Astrocyte (in vitro differentiated cells and primary cell): ENCODE data around the gene RALB. TPM values are rescaled to one million over a fixed set of nuclear protein-coding genes. Genes with fewer than 3 reads are reported as not detected.

ENCODE experiments used
- DNase-seq: peaks from one replicate; pipeline ENCODE4 v3.0.0-alpha.2; 2010; ENCODE audit warnings: low read depth
- FAIRE-seq: peaks from 2 replicates; lab custom pipeline; 2011; peaks lifted over from hg19 to GRCh38; lab: Jason Lieb, UNC
- H2AFZ ChIP-seq: 2 replicates; pipeline ENCODE4 v1.6.0; 2012; ENCODE audit warnings: low read depth, low read length, inconsistent platforms
- H3K27ac ChIP-seq: 2 replicates; pipeline ENCODE4 v1.5.1; 2011; ENCODE audit warnings: low read depth, low read length, inconsistent platforms
- H3K27me3 ChIP-seq: 2 replicates; pipeline ENCODE4 v1.6.0; 2011; ENCODE audit warnings: low read length, inconsistent platforms; ENCODE audit not compliant: insufficient read depth
- H3K36me3 ChIP-seq: 2 replicates; pipeline ENCODE4 v1.5.1; 2011; ENCODE audit warnings: low read length, inconsistent platforms; ENCODE audit not compliant: insufficient read depth
- H3K4me1 ChIP-seq: 2 replicates; pipeline ENCODE4 v1.5.1; 2011; ENCODE audit warnings: low read length, inconsistent platforms; ENCODE audit not compliant: insufficient read depth
- H3K4me2 ChIP-seq: 2 replicates; pipeline ENCODE4 v1.6.0; 2012; ENCODE audit warnings: low read length, inconsistent platforms
- H3K4me3 ChIP-seq: 2 replicates; pipeline ENCODE4 v1.5.1; 2011; ENCODE audit warnings: low read depth, mild to moderate bottlenecking, low read length, inconsistent platforms; ENCODE audit not compliant: insufficient read depth
- H3K79me2 ChIP-seq: 2 replicates; pipeline ENCODE4 v1.6.0; 2012; ENCODE audit warnings: mild to moderate bottlenecking, low read length, inconsistent platforms; ENCODE audit not compliant: insufficient read depth
- H3K9ac ChIP-seq: 2 replicates; pipeline ENCODE4 v1.6.0; 2012; ENCODE audit warnings: mild to moderate bottlenecking, low read length, inconsistent platforms
- H3K9me3 ChIP-seq: 2 replicates; pipeline ENCODE4 v1.5.1; 2012; ENCODE audit warnings: low read depth, mild to moderate bottlenecking, low read length, inconsistent platforms; ENCODE audit not compliant: insufficient read depth
- H4K20me1 ChIP-seq: 2 replicates; pipeline ENCODE4 v1.6.0; 2012; ENCODE audit warnings: low read length, inconsistent platforms; ENCODE audit not compliant: insufficient read depth
- H3K27ac Mint-ChIP-seq: one replicate; pipeline ENCODE4 v1.8.0; 2021; ENCODE audit warnings: mild to moderate bottlenecking, mixed read lengths; ENCODE audit not compliant: unreplicated experiment
- H3K27me3 Mint-ChIP-seq: one replicate; pipeline ENCODE4 v1.8.0; 2021; ENCODE audit warnings: low read depth, mixed read lengths; ENCODE audit not compliant: unreplicated experiment
- H3K36me3 Mint-ChIP-seq: one replicate; pipeline ENCODE4 v1.8.0; 2021; ENCODE audit warnings: low read depth, mixed read lengths; ENCODE audit not compliant: unreplicated experiment
- H3K4me1 Mint-ChIP-seq: one replicate; pipeline ENCODE4 v1.8.0; 2021; ENCODE audit warnings: low read depth, mixed read lengths; ENCODE audit not compliant: unreplicated experiment
- H3K4me3 Mint-ChIP-seq: one replicate; pipeline ENCODE4 v1.8.0; 2021; ENCODE audit warnings: mild to moderate bottlenecking, moderate library complexity, mixed read lengths; ENCODE audit not compliant: unreplicated experiment
- H3K9me3 Mint-ChIP-seq: one replicate; pipeline ENCODE4 v1.8.0; 2021; ENCODE audit warnings: mild to moderate bottlenecking, mixed read lengths; ENCODE audit not compliant: unreplicated experiment
- EZH2 ChIP-seq: IDR thresholded peaks from 2 replicates; pipeline ENCODE4 v1.6.1; 2012; ENCODE audit warnings: mild to moderate bottlenecking, low read length, inconsistent platforms; ENCODE audit not compliant: insufficient read depth
- total RNA-seq: library from RNA; stranded (reverse); gene quantifications from 2 replicates; pipeline ENCODE4 v1.2.1, GENCODE V29; 2021
- TF ChIP-seq, protein P1 (sequence below): IDR thresholded peaks from 2 replicates; pipeline ENCODE4 v1.5.1; 2011; ENCODE audit warnings: low read depth, mild to moderate bottlenecking, inconsistent platforms, low read length, moderate library complexity; ENCODE audit not compliant: insufficient read depth

Gene RALB
- total RNA-seq, 1 donor from 2014 or later = 44.5 TPM

DNA sequence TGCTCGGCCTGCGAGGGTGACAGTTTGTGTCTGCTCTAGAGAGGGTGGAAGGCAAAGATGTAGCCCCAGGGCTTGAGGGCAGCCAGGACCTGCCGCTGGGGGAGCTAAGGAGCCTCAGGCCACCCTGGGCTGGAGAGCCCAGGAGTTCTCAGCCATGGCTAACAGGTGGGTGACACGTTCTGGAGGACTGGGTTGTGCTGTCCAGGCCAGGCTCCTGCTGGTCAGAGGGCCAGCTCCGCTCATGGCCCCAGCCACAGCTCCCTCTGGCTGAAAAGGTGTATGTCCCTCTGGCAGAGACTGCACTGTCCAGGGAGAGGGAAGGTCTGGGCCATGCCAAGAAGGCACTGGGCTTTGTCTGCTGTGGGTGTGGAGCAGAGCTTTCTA lies 48.6 kb upstream of the RALB start:
- FAIRE-seq = no peak
- Histone ChIP-seq H3K4me3 (no peak overlapping the region), H3K9ac (no peak overlapping the region), H3K36me3 (no peaks in the 10 kb centered on the region), H2AFZ (no peak overlapping the region), H3K9me3 (no peaks in the 10 kb centered on the region), H3K27me3 (no peaks in the 10 kb centered on the region), H3K79me2 (no peaks in the 10 kb centered on the region), H3K27ac (no peak overlapping the region), H3K4me1 (no peaks in the 10 kb centered on the region), H4K20me1 (no peaks in the 10 kb centered on the region), H3K4me2 (no peak overlapping the region)
- no peaks in the 10 kb centered on the region for H3K9me3 Mint-ChIP-seq
- H3K36me3 Mint-ChIP-seq = no peaks in the 10 kb centered on the region
- peaks cover 24% of the 10 kb centered on the region for H3K27me3 Mint-ChIP-seq
- H3K4me1 Mint-ChIP-seq = no peaks in the 10 kb centered on the region
- no peak overlapping the region for H3K4me3 Mint-ChIP-seq
- DNase-seq = no peak
- TF ChIP-seq EZH2 = no peak
- TF ChIP-seq, protein P1, sequence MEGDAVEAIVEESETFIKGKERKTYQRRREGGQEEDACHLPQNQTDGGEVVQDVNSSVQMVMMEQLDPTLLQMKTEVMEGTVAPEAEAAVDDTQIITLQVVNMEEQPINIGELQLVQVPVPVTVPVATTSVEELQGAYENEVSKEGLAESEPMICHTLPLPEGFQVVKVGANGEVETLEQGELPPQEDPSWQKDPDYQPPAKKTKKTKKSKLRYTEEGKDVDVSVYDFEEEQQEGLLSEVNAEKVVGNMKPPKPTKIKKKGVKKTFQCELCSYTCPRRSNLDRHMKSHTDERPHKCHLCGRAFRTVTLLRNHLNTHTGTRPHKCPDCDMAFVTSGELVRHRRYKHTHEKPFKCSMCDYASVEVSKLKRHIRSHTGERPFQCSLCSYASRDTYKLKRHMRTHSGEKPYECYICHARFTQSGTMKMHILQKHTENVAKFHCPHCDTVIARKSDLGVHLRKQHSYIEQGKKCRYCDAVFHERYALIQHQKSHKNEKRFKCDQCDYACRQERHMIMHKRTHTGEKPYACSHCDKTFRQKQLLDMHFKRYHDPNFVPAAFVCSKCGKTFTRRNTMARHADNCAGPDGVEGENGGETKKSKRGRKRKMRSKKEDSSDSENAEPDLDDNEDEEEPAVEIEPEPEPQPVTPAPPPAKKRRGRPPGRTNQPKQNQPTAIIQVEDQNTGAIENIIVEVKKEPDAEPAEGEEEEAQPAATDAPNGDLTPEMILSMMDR = no peak
- no peak overlapping the region for H3K27ac Mint-ChIP-seq

DNA sequence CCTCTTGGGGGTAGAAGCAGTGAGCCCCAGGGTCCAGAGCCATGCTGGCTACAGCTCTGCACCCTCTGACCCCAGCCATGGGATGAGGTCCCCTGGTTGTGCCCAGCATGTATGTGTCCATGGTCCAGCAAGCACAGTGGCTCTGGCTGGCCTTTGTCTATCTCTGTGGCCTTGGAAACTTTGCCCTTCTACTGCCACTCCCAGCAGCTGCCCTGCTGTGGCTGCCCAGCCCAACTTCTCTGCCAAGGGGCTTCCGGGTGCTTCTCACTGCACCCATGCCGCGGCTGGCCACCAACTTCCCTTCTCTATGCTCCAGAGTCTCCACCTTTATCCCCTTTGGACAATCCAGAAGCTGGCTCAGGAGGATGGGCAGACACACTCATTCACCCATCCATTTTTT lies 48.2 kb upstream of the RALB start:
- H3K9me3 ChIP-seq = no peaks in the 10 kb centered on the region
- H3K36me3 ChIP-seq = no peaks in the 10 kb centered on the region
- H3K4me2 ChIP-seq = no peak overlapping the region
- no peaks in the 10 kb centered on the region for H4K20me1 ChIP-seq
- no peak overlapping the region for H3K27ac ChIP-seq
- H3K79me2 ChIP-seq = no peaks in the 10 kb centered on the region
- no peaks in the 10 kb centered on the region for H3K4me1 ChIP-seq
- Mint-ChIP-seq H3K4me3 (no peak overlapping the region), H3K9me3 (no peaks in the 10 kb centered on the region), H3K36me3 (no peaks in the 10 kb centered on the region), H3K27me3 (peaks cover 24% of the 10 kb centered on the region), H3K27ac (no peak overlapping the region), H3K4me1 (no peaks in the 10 kb centered on the region)
- no peak overlapping the region for H2AFZ ChIP-seq
- FAIRE-seq = no peak
- H3K27me3 ChIP-seq = no peaks in the 10 kb centered on the region
- TF ChIP-seq, protein P1 = no peak
- no peak for TF ChIP-seq EZH2
- no peak for DNase-seq
- no peak overlapping the region for H3K9ac ChIP-seq
- no peak overlapping the region for H3K4me3 ChIP-seq

DNA sequence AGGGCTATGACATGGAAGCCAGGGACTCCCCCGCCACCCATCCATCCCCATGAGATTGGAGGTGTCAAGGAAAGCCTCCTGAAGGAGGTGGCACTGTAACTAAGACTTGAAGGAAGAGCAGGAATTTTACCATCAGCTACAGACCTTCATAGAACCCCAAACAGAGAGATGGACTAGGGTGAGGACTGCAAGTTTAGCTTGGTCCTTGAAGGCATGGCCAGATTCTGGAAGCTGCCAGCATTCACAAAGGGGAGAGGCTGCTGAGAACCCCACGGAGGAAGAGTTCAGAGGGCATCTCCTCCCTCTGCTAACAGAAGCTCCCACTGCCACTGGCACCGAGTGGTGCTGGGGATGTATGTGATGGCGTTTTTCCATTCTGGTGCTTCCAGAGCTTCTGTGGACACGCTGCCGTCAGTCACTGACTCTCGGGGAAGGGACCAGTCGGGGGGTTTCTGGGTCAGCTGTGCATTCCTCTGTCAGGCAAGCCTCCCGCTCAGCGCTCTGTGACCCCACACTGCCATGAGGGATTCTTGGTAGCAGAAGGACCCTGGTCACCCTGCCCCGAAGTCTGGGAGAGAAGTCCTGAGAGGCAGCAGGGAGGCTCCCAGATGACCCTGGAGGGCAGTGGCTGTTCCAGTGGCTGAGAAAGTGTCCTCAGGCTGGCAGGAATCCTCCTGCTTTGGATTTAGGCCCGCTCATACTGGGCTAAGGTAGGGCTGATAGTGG lies 47.5 kb upstream of the RALB start:
- FAIRE-seq (no peak), DNase-seq (no peak)
- Mint-ChIP-seq H3K27ac (no peak overlapping the region), H3K27me3 (peaks cover 24% of the 10 kb centered on the region), H3K36me3 (peaks cover 2% of the 10 kb centered on the region), H3K4me3 (no peak overlapping the region), H3K4me1 (no peaks in the 10 kb centered on the region), H3K9me3 (no peaks in the 10 kb centered on the region)
- H3K27me3 ChIP-seq = no peaks in the 10 kb centered on the region
- H3K9ac ChIP-seq = no peak overlapping the region
- H2AFZ ChIP-seq = no peak overlapping the region
- no peaks in the 10 kb centered on the region for H3K9me3 ChIP-seq
- no peaks in the 10 kb centered on the region for H4K20me1 ChIP-seq
- no peaks in the 10 kb centered on the region for H3K4me1 ChIP-seq
- H3K79me2 ChIP-seq = no peaks in the 10 kb centered on the region
- no peaks in the 10 kb centered on the region for H3K36me3 ChIP-seq
- no peak overlapping the region for H3K4me3 ChIP-seq
- H3K4me2 ChIP-seq = no peak overlapping the region
- no peak overlapping the region for H3K27ac ChIP-seq
- no peak for TF ChIP-seq EZH2
- TF ChIP-seq, protein P1 = no peak
